IMR-90 (cell line): ENCODE results near the gene SLC39A11. TPM values are rescaled to one million over a fixed set of nuclear protein-coding genes. Genes with fewer than 3 reads are reported as not detected.

Experiments
- ATAC-seq: fragments of 200-7000 bp; cut with Tn5 transposase; 2 replicates; pipeline ENCODE4 v1.9.1; 2020; ENCODE audit warnings: low read depth, mild to moderate bottlenecking, moderate library complexity
- BruUV-seq: library from RNA; stranded (reverse); fragments of 400-500 nt; replicated peaks from 2 replicates; lab custom pipeline; 2021; lab: Mats Ljungman, UMichigan
- CTCF ChIA-PET: fragments of 300-600 bp; formaldehyde crosslinking; extraction: SDS; loops from one replicate; lab custom pipeline; 2021; ENCODE audit warnings: antibody characterized with exemption; lab: Yijun Ruan, JAX
- POLR2A ChIA-PET: fragments of 300-600 bp; sonication (Branson Sonifier 250); formaldehyde crosslinking; loops from one replicate; lab custom pipeline; 2022; ENCODE audit warnings: antibody characterized with exemption; ENCODE audit not compliant: unreplicated experiment; lab: Charles Lee
- DNase-seq: peaks from one replicate; pipeline ENCODE4 v3.0.0; 2013
- H2AFZ ChIP-seq: replicated peaks from 2 replicates; pipeline ENCODE3; 2013; ENCODE audit warnings: low read length, mild to moderate bottlenecking; ENCODE audit not compliant: poor library complexity
- H2AK5ac ChIP-seq: 2 replicates; pipeline ENCODE4 v1.6.1; 2013; ENCODE audit warnings: low read depth, low read length, inconsistent platforms
- H2AK9ac ChIP-seq: replicated peaks from 2 replicates; pipeline ENCODE3; 2013; ENCODE audit warnings: mild to moderate bottlenecking, low read depth, low read length, moderate library complexity; ENCODE audit not compliant: poor library complexity
- H2BK120ac ChIP-seq: 2 replicates; pipeline ENCODE4 v1.6.1; 2013; ENCODE audit warnings: low read depth, low read length, inconsistent platforms
- H2BK15ac ChIP-seq: 3 replicates; pipeline ENCODE4 v1.6.1; 2013; ENCODE audit warnings: low read depth, low read length, inconsistent platforms
- H2BK20ac ChIP-seq: 2 replicates; pipeline ENCODE4 v1.6.1; 2013; ENCODE audit warnings: low read depth, mild to moderate bottlenecking, inconsistent platforms, low read length, moderate library complexity
- H2BK5ac ChIP-seq: 2 replicates; pipeline ENCODE4 v1.6.1; 2013; ENCODE audit warnings: mild to moderate bottlenecking, low read depth, low read length, inconsistent platforms; ENCODE audit not compliant: poor library complexity, severe bottlenecking
- H3K14ac ChIP-seq: replicated peaks from 2 replicates; pipeline ENCODE4 v1.6.1; 2013; ENCODE audit warnings: low read depth, low read length, inconsistent platforms
- H3K18ac ChIP-seq: 2 replicates; pipeline ENCODE4 v1.6.1; 2013; ENCODE audit warnings: low read depth, low read length, control low read depth
- H3K23ac ChIP-seq: 2 replicates; pipeline ENCODE4 v1.6.1; 2013; ENCODE audit warnings: low read depth, low read length, inconsistent platforms
- H3K27ac ChIP-seq: 2 replicates; pipeline ENCODE4 v1.5.1; 2013; ENCODE audit warnings: mild to moderate bottlenecking, control low read depth, low read length; ENCODE audit not compliant: insufficient read depth
- H3K27me3 ChIP-seq: 2 replicates; pipeline ENCODE4 v1.6.1; 2013; ENCODE audit warnings: low read length; ENCODE audit not compliant: control insufficient read depth, insufficient read depth
- H3K36me3 ChIP-seq: 2 replicates; pipeline ENCODE4 v1.6.1; 2013; ENCODE audit warnings: low read length, mixed read lengths; ENCODE audit not compliant: control insufficient read depth, insufficient read depth
- H3K4ac ChIP-seq: 2 replicates; pipeline ENCODE4 v1.6.1; 2013; ENCODE audit warnings: low read depth, low read length, inconsistent platforms
- H3K4me1 ChIP-seq: 2 replicates; pipeline ENCODE4 v1.6.1; 2013; ENCODE audit warnings: low read length, mixed read lengths; ENCODE audit not compliant: control insufficient read depth, insufficient read depth
- H3K4me2 ChIP-seq: 2 replicates; pipeline ENCODE4 v1.6.1; 2013; ENCODE audit warnings: low read depth, mild to moderate bottlenecking, control low read depth, low read length, moderate library complexity
- H3K4me3 ChIP-seq: 2 replicates; pipeline ENCODE4 v1.5.1; 2013; ENCODE audit warnings: low read depth, mild to moderate bottlenecking, control low read depth, low read length, moderate library complexity; ENCODE audit not compliant: insufficient read depth
- H3K56ac ChIP-seq: 2 replicates; pipeline ENCODE4 v1.6.1; 2013; ENCODE audit warnings: low read length, inconsistent platforms; ENCODE audit not compliant: insufficient read depth; ENCODE audit errors: extremely low read depth
- H3K79me1 ChIP-seq, 2 experiments: 2 replicates each; pipeline ENCODE4 v1.6.1; 2013; ENCODE audit warnings: low read length in 2 of 2, inconsistent platforms in 1 of 2, low read depth in 1 of 2
- H3K9ac ChIP-seq: 2 replicates; pipeline ENCODE4 v1.6.1; 2013; ENCODE audit warnings: low read depth, low read length, control low read depth
- H3K9me1 ChIP-seq: 2 replicates; pipeline ENCODE4 v1.6.1; 2013; ENCODE audit warnings: low read length, inconsistent platforms; ENCODE audit not compliant: insufficient read depth
- H3K9me3 ChIP-seq: 2 replicates; pipeline ENCODE4 v1.6.1; 2013; ENCODE audit warnings: low read length; ENCODE audit not compliant: control insufficient read depth, insufficient read depth
- H4K20me1 ChIP-seq: 2 replicates; pipeline ENCODE4 v1.6.1; 2013; ENCODE audit warnings: low read length, inconsistent platforms; ENCODE audit not compliant: insufficient read depth
- H4K5ac ChIP-seq: 2 replicates; pipeline ENCODE4 v1.6.1; 2013; ENCODE audit warnings: mild to moderate bottlenecking, low read depth, low read length, control low read depth
- H4K8ac ChIP-seq, 2 experiments: 2 replicates each; pipeline ENCODE4 v1.6.1; 2013; ENCODE audit warnings: low read depth in 2 of 2, low read length in 2 of 2, control low read depth in 1 of 2, inconsistent platforms in 1 of 2
- H4K91ac ChIP-seq: 2 replicates; pipeline ENCODE4 v1.6.1; 2013; ENCODE audit warnings: low read depth, low read length, inconsistent platforms; ENCODE audit not compliant: insufficient read depth
- CHD1 ChIP-seq: IDR thresholded peaks from 2 replicates; pipeline ENCODE4 v1.6.1; 2012; ENCODE audit warnings: low read depth, low read length, improper control_type of control experiment
- RAD21 ChIP-seq: IDR thresholded peaks from 2 replicates; pipeline ENCODE4 v1.6.1; 2012; ENCODE audit warnings: low read length, improper control_type of control experiment
- WGBS, 2 experiments: methylation state at CpG; one replicate each; pipeline versions ENCODE4 v1.1.5 to v1.1.7; 2013; ENCODE audit warnings: missing lambda C conversion rate in 2 of 2; ENCODE audit not compliant: insufficient read length in 1 of 2; ENCODE audit errors: extremely low coverage in 2 of 2; 5-methylcytosine and 5-hydroxymethylcytosine counted together
- dilution Hi-C: fragments of 300-500 bp; cut with HindIII; formaldehyde crosslinking; loops from one replicate; pipeline ENCODE4 v1.14.3; 2018; ENCODE audit warnings: low sequenced_read_pairs; ENCODE audit not compliant: unreplicated experiment
- in situ Hi-C: fragments of 300-500 bp; cut with MboI; formaldehyde crosslinking; loops from 3 replicates; pipeline ENCODE4 v1.14.3; 2019; ENCODE audit warnings: low sequenced_read_pairs, inconsistent platforms, mixed read lengths
- intact Hi-C: fragments of 100-400 bp; cut with micrococcal nuclease; formaldehyde crosslinking; loops from 2 replicates; pipeline ENCODE4 v1.10.0; 2022
- polyA plus RNA-seq, 3 experiments: library from polyadenylated mRNA; depleted of rRNA; stranded (reverse); fragments of >200 nt; gene quantifications; 2 replicates each; pipeline ENCODE4 v1.2.3, GENCODE V29; 2012; ENCODE audit warnings: low replicate concordance in 1 of 3
- total RNA-seq: library from RNA; depleted of rRNA; stranded (reverse); fragments of >200 nt; gene quantifications from 2 replicates; pipeline ENCODE4 v1.2.3, GENCODE V29; 2012

The SLC39A11 gene
- total and polyA plus RNA-seq, 2 of the 4 experiments (the other 2 are of a cell fraction) = 8.8 to 14.3 TPM

DNA sequence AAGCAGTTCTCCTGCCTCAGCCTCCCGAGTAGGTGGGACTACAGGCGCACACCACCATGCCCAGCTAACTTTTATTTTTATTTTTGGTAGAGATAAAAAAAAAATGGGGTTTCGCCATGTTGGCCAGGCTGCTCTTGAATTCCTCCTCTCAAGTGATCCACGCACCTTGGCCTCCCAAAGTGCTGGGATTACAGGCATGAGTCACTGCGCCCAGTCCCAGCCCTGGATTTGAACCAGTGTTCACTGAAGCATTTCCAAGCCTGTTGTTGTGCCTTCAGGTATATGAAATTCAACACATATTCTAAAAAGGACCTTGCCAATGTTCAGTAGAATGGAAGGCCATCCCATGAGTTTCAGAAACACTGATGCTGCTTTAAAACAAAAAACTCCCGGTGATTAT is 165.3 kb downstream of the SLC39A11 start:
- no peak overlapping the region for H3K4me3 ChIP-seq
- H2BK5ac ChIP-seq = no peak overlapping the region
- no peak overlapping the region for H3K18ac ChIP-seq
- no peak for TF ChIP-seq CHD1
- no peak for TF ChIP-seq RAD21
- no peak overlapping the region for H3K4ac ChIP-seq
- intact Hi-C loops = no loop called here
- in situ Hi-C loops = no loop called here
- 42% methylated on average over 2 of the region's 6 CpGs; no CpG with 5 or more reads in 1 of the 2 experiments for WGBS, 2 experiments
- no peaks in the 10 kb centered on the region for H3K27me3 ChIP-seq
- BruUV-seq = no TSS peak
- H3K9ac ChIP-seq = no peak overlapping the region
- no peak overlapping the region for H4K8ac ChIP-seq
- no peak overlapping the region for H2BK20ac ChIP-seq
- H3K4me2 ChIP-seq = no peak overlapping the region
- no peak overlapping the region for H2AFZ ChIP-seq
- H3K23ac ChIP-seq = no peak overlapping the region
- no peaks in the 10 kb centered on the region; the same call in 1 of the 2 replicates for H3K4me1 ChIP-seq
- no peak overlapping the region for H2AK5ac ChIP-seq
- H4K91ac ChIP-seq = no peak overlapping the region
- no peak overlapping the region for H2BK120ac ChIP-seq
- peaks cover 4% of the 10 kb centered on the region; the same call in 1 of the 2 replicates for H4K20me1 ChIP-seq
- ChIA-PET POLR2A (no interaction called here), CTCF (no interaction called here)
- no peak overlapping the region for H4K5ac ChIP-seq
- no peak for ATAC-seq
- no peaks in the 10 kb centered on the region for H3K79me1 ChIP-seq
- H3K9me1 ChIP-seq = 0 out of 2 replicates have a peak, but pooled peaks cover 6% of the 10 kb centered on the region
- no peaks in the 10 kb centered on the region for H3K9me3 ChIP-seq
- no peak overlapping the region for H3K14ac ChIP-seq
- H3K27ac ChIP-seq = no peak overlapping the region
- H2AK9ac ChIP-seq = no peak overlapping the region
- dilution Hi-C loops = no loop called here
- no peak overlapping the region for H3K56ac ChIP-seq
- no peak for DNase-seq
- no peaks in the 10 kb centered on the region; the same call in 1 of the 2 replicates for H3K36me3 ChIP-seq
- no peak overlapping the region for H2BK15ac ChIP-seq
